Measurements from ENCODE around the gene TTLL9. TPM values are rescaled to one million over a fixed set of nuclear protein-coding genes. Genes with fewer than 3 reads are reported as not detected.

Gene TTLL9
- total RNA-seq, 1 donor from 2014 or later: 0.60 TPM

DNA sequence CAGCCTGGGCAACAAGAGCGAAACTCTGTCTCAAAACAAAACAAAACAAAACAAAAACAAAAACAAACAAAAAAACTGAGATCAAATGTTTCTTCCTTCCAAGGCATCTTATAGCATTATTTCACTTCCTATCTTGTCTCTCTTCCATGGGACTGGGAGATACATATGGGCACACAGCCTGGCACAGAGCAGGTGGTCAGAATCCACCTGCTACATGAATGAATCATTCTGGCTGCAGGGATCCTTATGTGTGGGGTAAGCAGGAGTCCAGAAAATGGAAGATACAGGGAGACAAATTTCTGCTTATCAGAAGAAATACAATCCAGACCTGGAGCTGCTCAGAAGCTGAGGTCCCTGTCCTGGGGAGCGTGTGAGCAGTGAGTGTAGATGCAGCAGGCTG, 121.7 kb downstream of the TTLL9 start:
- H3K27me3 Mint-ChIP-seq: peaks cover 34% of the 10 kb centered on the region
- ATAC-seq (ENCODE audit: low read depth) (no peak), DNase-seq (no peak)
- no peak overlapping the region for H3K27ac Mint-ChIP-seq
- CTCF ChIA-PET: no interaction called here
- POLR2A ChIA-PET: no interaction called here
- H3K4me3 Mint-ChIP-seq: no peak overlapping the region
- H3K36me3 Mint-ChIP-seq (ENCODE audit: low read depth): no peaks in the 10 kb centered on the region
- H3K4me1 Mint-ChIP-seq: peaks cover 12% of the 10 kb centered on the region
- no peaks in the 10 kb centered on the region for H3K9me3 Mint-ChIP-seq
- intact Hi-C loops (cut with micrococcal nuclease): no loop called here
- TF ChIP-seq, protein P1, sequence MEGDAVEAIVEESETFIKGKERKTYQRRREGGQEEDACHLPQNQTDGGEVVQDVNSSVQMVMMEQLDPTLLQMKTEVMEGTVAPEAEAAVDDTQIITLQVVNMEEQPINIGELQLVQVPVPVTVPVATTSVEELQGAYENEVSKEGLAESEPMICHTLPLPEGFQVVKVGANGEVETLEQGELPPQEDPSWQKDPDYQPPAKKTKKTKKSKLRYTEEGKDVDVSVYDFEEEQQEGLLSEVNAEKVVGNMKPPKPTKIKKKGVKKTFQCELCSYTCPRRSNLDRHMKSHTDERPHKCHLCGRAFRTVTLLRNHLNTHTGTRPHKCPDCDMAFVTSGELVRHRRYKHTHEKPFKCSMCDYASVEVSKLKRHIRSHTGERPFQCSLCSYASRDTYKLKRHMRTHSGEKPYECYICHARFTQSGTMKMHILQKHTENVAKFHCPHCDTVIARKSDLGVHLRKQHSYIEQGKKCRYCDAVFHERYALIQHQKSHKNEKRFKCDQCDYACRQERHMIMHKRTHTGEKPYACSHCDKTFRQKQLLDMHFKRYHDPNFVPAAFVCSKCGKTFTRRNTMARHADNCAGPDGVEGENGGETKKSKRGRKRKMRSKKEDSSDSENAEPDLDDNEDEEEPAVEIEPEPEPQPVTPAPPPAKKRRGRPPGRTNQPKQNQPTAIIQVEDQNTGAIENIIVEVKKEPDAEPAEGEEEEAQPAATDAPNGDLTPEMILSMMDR (IDR thresholded peaks at IDR 0.05): no peak

Other genes starting within 250 kb of the TTLL9 start
- gene COX4I2, start 232.7 kb upstream of the TTLL9 start, total RNA-seq: not detected in 2 replicates
- gene BCL2L1, start 147.8 kb upstream of the TTLL9 start, total RNA-seq: 53.4 and 60.4 TPM in 2 replicates
- gene TPX2, start 131.3 kb upstream of the TTLL9 start, total RNA-seq: 2.2 and 2.8 TPM in 2 replicates
- not detected in 2 replicates for gene MYLK2, start 51.3 kb upstream of the TTLL9 start, total RNA-seq
- not detected in 2 replicates for gene FOXS1, start 25.0 kb upstream of the TTLL9 start, total RNA-seq
- gene DUSP15, start 107 bp upstream of the TTLL9 start, total RNA-seq: 25.0 and 26.9 TPM in 2 replicates
- gene PDRG1, start 81.4 kb downstream of the TTLL9 start, total RNA-seq: 16.4 and 18.7 TPM in 2 replicates
- 0.04 and 0.12 TPM in 2 replicates for gene XKR7, start 97.5 kb downstream of the TTLL9 start, total RNA-seq
- gene CCM2L, start 139.8 kb downstream of the TTLL9 start, total RNA-seq: 0.11 and 0.20 TPM in 2 replicates
- 183 TPM in 2 replicates for gene HCK, start 181.6 kb downstream of the TTLL9 start, total RNA-seq
- 41.9 and 48.1 TPM in 2 replicates for gene TM9SF4, start 239.1 kb downstream of the TTLL9 start, total RNA-seq